Smooth muscle cell (in vitro differentiated cells): ENCODE results near the gene TEDC2. TPM values are rescaled to one million over a fixed set of nuclear protein-coding genes. Genes with fewer than 3 reads are reported as not detected.

Experiments used
- DNase-seq: peaks from one replicate; lab custom pipeline; 2025; ENCODE audit not compliant: unreplicated experiment; lab: John Stamatoyannopoulos, UW
- H2AFZ ChIP-seq: fragments of 200-600 bp; sonication (generic); 2 replicates; pipeline ENCODE4 v1.6.0; 2016; ENCODE audit warnings: antibody characterized with exemption, low read depth, mild to moderate bottlenecking
- H3F3A ChIP-seq: fragments of 200-600 bp; sonication (generic); 2 replicates; pipeline ENCODE4 v1.6.0; 2017; ENCODE audit warnings: antibody characterized with exemption, low read depth
- H3K27ac ChIP-seq: fragments of 200-600 bp; sonication (generic); 2 replicates; pipeline ENCODE4 v1.5.1; 2016; ENCODE audit warnings: low read depth, mild to moderate bottlenecking
- H3K27me3 ChIP-seq: fragments of 200-600 bp; sonication (generic); 2 replicates; pipeline ENCODE4 v1.6.1; 2016; ENCODE audit warnings: low read depth, mild to moderate bottlenecking
- H3K36me3 ChIP-seq: fragments of 200-600 bp; sonication (generic); 2 replicates; pipeline ENCODE4 v1.5.1; 2016; ENCODE audit warnings: low read depth
- H3K4me1 ChIP-seq: fragments of 200-600 bp; sonication (generic); 2 replicates; pipeline ENCODE4 v1.5.1; 2016; ENCODE audit warnings: low read depth
- H3K4me2 ChIP-seq: fragments of 200-600 bp; sonication (generic); 2 replicates; pipeline ENCODE4 v1.6.0; 2016; ENCODE audit warnings: mild to moderate bottlenecking
- H3K4me3 ChIP-seq: fragments of 200-600 bp; sonication (generic); 2 replicates; pipeline ENCODE4 v1.5.1; 2016; ENCODE audit warnings: mild to moderate bottlenecking
- H3K79me2 ChIP-seq: fragments of 200-600 bp; sonication (generic); 2 replicates; pipeline ENCODE4 v1.6.0; 2016; ENCODE audit warnings: low read depth, mild to moderate bottlenecking
- H3K9ac ChIP-seq: fragments of 200-600 bp; sonication (generic); 2 replicates; pipeline ENCODE4 v1.6.0; 2016; ENCODE audit warnings: low read depth
- H3K9me3 ChIP-seq: fragments of 200-600 bp; sonication (generic); replicated peaks from 2 replicates; pipeline ENCODE4 v1.5.1; 2016; ENCODE audit warnings: low read depth
- H4K20me1 ChIP-seq: fragments of 200-600 bp; sonication (generic); 2 replicates; pipeline ENCODE4 v1.6.0; 2016; ENCODE audit warnings: low read depth
- WGBS: methylation state at CpG from one replicate; pipeline ENCODE4 v1.1.7; 2016; ENCODE audit warnings: low lambda C conversion rate; 5-methylcytosine and 5-hydroxymethylcytosine counted together
- polyA plus RNA-seq: library from polyadenylated mRNA; unstranded; fragments of >200 nt; fragmentation: Nextera tagmentation; extraction: Ambion mirVana; gene quantifications from 2 replicates; pipeline ENCODE4 v1.2.1, GENCODE V29; 2016
- total RNA-seq: library from RNA; depleted of rRNA; stranded (reverse); fragments of >200 nt; gene quantifications from 2 replicates; pipeline ENCODE4 v1.2.3, GENCODE V29; 2014
- TF ChIP-seq, protein P1 (sequence below): fragments of 200-600 bp; sonication (generic); IDR thresholded peaks from 2 replicates; pipeline ENCODE4 v1.5.1; 2017; ENCODE audit warnings: borderline replicate concordance, mild to moderate bottlenecking, antibody characterized with exemption; ENCODE audit not compliant: insufficient read depth, poor library complexity, severe bottlenecking

Gene TEDC2
- total and polyA plus RNA-seq, 2 experiments from 2014 or later, result 8.0 to 13.3 TPM

DNA sequence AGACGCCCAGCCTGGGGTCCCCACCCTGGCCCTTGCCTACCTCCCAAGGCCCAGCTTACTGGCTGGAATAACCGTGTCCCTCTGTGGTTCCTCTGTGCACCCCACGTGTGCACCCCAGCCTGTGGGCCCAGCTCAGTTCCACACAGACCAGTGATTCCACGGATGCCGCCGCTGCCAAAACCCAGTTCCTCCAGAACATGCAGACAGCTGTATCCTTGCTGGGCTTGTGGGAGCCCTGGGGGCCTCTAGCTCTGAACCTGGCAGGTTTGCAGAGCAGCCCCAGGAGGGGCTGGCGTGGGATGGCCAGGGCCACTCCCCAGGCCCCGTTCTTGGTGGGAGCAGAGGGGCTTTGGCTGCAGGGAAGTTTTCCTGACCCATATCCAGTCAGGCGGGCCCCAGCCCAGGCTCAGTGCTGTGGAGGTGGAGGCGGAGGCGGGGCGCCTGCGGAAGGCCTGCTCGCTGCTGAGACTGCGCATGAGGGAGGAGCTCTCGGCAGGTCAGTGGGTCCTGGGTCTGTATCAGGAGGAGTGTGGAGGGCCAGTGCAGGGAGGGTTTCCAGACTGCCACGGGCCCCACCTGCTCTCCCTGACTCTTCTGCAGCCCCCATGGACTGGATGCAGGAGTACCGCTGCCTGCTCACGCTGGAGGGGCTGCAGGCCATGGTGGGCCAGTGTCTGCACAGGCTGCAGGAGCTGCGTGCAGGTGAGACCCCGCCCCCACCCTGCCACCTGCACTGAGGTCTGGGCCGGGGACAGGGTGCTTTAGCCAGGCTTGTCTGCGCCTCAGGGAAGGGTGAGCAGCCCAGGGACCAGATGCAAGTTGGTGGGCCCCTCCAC, 2.3 kb downstream of the TEDC2 start:
- WGBS, result 97% methylated on average over 22 of the region's 23 CpGs
- Histone ChIP-seq H3K9ac (no peak overlapping the region), H3K4me3 (no peak overlapping the region), H3K4me2 (no peak overlapping the region), H3K4me1 (peaks cover 7% of the 10 kb centered on the region), H3K79me2 (no peaks in the 10 kb centered on the region), H3K9me3 (no peaks in the 10 kb centered on the region), H2AFZ (no peak overlapping the region), H4K20me1 (no peaks in the 10 kb centered on the region), H3K27ac (no peak overlapping the region), H3K27me3 (no peaks in the 10 kb centered on the region), H3K36me3 (no peaks in the 10 kb centered on the region), H3F3A (no peaks in the 10 kb centered on the region)
- DNase-seq, result no peak
- TF ChIP-seq, protein P1, sequence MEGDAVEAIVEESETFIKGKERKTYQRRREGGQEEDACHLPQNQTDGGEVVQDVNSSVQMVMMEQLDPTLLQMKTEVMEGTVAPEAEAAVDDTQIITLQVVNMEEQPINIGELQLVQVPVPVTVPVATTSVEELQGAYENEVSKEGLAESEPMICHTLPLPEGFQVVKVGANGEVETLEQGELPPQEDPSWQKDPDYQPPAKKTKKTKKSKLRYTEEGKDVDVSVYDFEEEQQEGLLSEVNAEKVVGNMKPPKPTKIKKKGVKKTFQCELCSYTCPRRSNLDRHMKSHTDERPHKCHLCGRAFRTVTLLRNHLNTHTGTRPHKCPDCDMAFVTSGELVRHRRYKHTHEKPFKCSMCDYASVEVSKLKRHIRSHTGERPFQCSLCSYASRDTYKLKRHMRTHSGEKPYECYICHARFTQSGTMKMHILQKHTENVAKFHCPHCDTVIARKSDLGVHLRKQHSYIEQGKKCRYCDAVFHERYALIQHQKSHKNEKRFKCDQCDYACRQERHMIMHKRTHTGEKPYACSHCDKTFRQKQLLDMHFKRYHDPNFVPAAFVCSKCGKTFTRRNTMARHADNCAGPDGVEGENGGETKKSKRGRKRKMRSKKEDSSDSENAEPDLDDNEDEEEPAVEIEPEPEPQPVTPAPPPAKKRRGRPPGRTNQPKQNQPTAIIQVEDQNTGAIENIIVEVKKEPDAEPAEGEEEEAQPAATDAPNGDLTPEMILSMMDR, result no peak

GRCh38 chr16:2464333-2464732, 4.4 kb downstream of the TEDC2 start:
- H2AFZ ChIP-seq, result no peak overlapping the region
- peaks cover 20% of the 10 kb centered on the region for H3K4me1 ChIP-seq
- H4K20me1 ChIP-seq, result no peaks in the 10 kb centered on the region
- no peak overlapping the region for H3K9ac ChIP-seq
- H3F3A ChIP-seq, result no peaks in the 10 kb centered on the region
- no peaks in the 10 kb centered on the region for H3K79me2 ChIP-seq
- no peak overlapping the region for H3K27ac ChIP-seq
- TF ChIP-seq, protein P1, result no peak
- WGBS, result 91% methylated on average over 10 of the region's 12 CpGs
- no peak for DNase-seq
- no peak overlapping the region for H3K4me2 ChIP-seq
- no peaks in the 10 kb centered on the region for H3K27me3 ChIP-seq
- H3K4me3 ChIP-seq, result no peak overlapping the region
- no peaks in the 10 kb centered on the region for H3K9me3 ChIP-seq
- H3K36me3 ChIP-seq, result no peaks in the 10 kb centered on the region

DNA sequence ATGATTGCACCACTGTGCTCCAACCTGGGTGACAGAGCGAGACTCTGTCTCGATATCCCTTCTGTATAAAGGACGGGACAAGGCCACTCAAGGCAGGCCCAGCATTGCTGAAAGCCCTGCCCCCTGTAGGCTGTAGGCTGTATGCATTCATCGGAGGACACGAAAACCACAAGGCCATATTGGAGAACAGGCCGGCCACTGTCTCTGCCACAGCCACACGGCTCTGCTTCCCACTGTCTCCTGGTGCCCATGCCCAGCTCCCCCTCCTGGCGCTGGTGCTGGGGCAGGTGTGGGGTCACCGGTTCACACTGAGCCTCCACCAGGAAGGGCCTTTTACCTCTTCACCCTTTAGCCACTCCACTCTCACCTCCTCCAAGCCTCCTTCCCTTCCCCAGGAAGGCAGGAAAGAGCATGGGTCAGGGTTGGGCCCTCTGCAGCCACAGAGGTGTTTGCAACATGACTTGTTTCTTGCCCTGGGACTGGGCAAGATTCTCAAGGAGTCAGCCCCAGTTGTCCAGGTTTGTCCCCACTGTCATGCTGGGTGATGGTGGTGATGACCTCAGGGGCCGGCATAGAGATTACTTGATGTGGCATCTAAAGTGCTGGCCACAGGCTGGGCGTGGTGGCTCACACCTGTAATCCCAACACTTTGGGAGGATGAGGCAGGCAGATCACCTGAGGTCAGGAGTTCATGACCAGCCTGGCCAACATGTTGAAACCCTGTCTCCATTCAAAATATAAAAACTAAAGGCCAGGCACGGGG, 5.9 kb downstream of the TEDC2 start:
- WGBS, result 88% methylated on average over 12 of the region's 12 CpGs
- no peak for DNase-seq
- H3F3A ChIP-seq, result peaks cover 8% of the 10 kb centered on the region
- no peak overlapping the region for H2AFZ ChIP-seq
- no peak overlapping the region for H3K4me3 ChIP-seq
- peaks cover 25% of the 10 kb centered on the region for H3K4me1 ChIP-seq
- H3K27ac ChIP-seq, result no peak overlapping the region
- TF ChIP-seq, protein P1, result no peak
- H3K4me2 ChIP-seq, result no peak overlapping the region
- H3K27me3 ChIP-seq, result no peaks in the 10 kb centered on the region
- no peaks in the 10 kb centered on the region for H3K79me2 ChIP-seq
- H4K20me1 ChIP-seq, result no peaks in the 10 kb centered on the region
- H3K9me3 ChIP-seq, result no peaks in the 10 kb centered on the region
- H3K36me3 ChIP-seq, result no peaks in the 10 kb centered on the region
- H3K9ac ChIP-seq, result no peak overlapping the region
